DMS53 treated with DMSO at 0.1 percent for 48 hours (cell line): ENCODE results near the gene CREB1.
"Not testable (repeated sequence)": the region's sequence is repeated elsewhere in the genome, so short reads cannot be mapped to it uniquely, and the experiment has no call there.

Experiments
- DNase-seq: peaks from one replicate; lab custom pipeline; 2025; ENCODE audit not compliant: unreplicated experiment; lab: John Stamatoyannopoulos, UW

Gene CREB1

DNA sequence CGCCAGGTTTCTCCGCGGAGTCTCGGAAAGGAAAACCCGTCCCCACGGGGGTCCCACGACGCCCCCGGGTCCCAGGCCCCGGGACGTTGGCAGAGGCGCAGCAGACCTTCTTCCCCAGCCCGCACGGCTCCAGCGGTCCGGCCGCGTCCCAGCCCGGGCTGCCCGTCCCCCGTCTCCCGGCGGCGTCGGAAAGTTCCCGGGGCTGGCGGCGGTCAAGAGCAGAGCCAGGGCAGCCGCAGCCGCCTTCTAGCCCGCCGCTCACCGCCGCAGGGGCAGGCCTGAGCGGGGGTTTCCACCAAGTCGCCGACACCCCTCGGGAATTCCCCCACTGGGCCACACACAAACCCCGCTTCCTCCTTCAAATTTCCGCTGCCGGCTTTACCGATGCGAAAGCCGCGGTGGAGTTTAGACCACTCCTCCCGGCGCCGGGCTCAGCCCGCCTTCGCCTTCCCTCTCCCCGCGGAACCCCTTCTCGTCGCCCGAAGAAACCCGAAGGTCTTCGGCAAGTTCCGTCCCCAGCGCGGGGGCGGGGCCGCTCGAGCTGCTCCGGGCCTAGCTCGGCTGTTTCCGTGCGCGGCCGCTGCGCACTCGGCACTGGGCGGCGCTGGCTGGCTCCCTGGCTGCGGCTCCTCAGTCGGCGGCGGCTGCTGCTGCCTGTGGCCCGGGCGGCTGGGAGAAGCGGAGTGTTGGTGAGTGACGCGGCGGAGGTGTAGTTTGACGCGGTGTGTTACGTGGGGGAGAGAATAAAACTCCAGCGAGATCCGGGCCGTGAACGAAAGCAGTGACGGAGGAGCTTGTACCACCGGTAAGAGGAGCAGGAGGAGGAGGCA is at the start of gene CREB1:
TSS of gene CREB1 (plus strand) at position 633 of the 830 bp plus-strand sequence. CDS start 25,674 bp downstream, outside the sequence.
- peak; percentile 90 for DNase-seq

DNA sequence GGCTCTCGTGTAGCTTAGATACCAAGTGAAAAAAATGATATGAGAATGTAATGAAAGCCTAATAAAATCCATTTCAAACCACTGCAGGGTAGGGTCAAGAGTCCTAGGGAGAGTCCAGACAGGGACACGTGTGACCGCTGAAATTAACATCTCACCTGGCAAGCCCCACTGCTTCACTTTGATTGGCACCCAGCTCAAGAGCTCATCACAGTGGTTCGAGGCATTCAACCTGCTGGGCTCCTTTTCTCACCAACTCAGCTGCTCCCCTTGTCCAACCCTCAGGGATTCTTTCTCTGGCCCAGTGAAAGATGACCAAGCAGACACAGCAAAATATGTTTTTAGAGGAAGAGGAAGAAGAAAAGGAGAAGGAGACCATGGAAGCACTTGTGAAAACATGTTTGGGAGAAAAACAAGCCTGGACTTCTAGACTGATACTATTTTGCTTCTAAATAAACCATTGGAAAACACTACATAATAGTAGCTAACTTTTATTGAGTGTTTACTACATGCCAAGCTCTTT is 49.2 kb upstream of the CREB1 start:
- no peak for DNase-seq

DNA sequence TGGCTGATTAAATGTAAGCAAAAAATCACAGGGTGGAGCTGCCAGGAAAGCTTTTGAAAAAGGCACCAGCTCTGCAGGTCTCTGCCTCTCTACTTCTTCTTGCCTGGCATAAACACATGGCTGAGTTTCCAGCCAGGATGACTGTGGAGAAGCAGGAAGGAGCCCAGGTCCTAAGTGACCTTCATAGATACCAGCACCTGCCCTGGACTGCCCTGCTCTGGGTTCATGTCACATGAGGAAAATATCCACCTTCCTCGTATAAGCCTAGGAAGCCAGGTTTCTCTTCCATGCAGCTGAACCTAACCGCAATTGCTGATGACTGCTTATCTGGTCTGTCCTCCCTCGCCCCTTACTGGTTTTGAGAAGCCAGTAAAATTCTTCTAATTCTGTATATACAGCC is 47.8 kb upstream of the CREB1 start:
- DNase-seq, result no peak

DNA sequence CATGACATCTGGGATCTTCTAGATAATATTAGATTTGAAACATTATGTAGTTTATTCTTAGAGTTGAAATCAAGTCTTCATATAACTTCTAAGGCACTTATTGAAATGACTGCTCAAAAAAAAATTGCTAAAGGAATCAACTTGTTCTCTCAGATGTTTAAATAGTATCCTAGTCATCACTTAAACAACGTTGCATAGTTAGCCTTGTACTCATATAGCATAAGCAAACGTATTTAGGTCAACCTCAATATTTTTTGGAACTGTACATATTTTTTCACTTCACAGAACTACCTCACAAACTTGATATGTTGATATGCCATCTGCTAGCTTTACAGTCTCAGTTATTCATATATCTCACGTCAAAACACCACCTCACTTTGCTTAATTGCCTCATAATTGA is 47.1 kb upstream of the CREB1 start:
- DNase-seq, result no peak

DNA sequence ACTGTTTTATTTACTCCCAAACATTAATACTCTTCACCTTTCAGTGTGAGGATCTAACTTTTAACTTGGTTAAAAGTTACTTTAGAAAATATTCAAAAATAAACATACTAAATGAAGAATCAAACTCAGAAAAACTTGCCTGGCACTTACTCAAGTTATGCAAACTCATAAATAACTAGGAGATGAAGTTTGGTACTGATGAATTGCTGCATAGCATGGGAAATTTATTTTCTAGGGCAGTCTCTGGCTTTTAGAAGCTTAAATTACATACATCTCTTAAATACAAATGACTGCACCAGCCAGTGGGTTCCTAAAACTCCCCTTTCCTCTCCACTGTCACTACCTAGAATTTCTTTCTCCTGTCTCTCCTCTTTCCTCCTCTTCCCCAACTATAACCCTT is 46.7 kb upstream of the CREB1 start:
- no peak for DNase-seq

DNA sequence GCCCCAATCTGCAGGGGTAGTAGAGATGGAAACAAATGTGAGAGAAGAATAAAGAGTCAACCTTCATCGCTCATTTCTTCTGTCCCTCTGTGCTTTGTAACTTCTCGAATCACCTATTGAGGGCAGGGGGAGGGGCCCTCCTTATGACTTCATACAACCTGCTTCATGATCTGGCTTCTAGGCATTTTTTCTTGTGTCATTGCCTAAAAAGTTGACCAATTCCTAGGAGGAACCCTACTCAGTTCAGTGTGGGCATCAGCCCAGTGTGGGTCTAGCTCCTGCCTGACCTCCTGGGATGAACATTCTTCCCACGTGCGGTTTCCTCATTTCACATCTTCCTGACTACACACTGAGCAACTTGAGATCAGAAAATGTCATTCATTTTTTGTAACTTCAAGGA is 46.3 kb upstream of the CREB1 start:
- no peak for DNase-seq

DNA sequence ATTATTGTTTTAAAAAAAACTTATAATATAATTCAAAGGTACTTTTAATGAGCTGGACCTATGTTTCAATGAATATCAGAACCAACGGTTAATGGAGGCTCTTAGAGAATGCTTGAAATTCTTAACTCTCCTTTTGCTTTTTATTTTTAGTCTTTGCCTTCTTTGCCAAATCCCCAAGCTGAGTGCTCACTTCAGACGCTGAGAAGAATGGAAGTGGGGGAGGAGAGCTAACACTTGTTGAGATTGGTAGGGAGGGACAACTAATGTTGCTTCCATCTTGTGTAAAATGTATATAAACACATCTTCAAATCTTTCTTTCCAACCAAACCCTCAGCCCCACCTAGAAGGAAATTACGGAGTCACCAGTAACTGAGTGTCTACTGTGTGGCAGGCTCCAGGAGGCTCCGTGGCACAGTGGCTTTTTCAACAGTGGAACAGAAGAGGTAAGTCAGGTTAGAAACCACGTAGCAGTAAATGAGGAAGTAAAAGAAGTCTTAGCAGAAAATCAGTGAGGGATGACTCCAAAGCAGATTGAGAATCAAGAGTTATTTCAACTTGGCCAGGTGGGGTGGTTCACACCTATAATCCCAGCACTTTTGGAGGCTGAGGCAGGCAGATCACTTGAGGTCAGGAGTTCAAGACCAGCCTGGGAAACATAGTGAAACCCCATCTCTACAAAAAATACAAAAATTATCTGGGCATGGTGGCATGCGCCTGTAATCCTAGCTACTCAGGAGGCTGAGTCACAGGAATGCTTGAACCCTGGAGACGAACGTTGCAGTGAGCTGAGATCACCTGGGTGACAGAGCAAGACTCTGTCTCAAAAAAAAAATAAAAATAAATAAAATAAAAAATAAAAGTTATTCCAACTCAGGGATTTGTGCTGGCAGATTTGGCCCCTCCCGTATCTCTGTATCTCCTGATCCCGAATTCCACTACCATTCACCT is 45.0 kb upstream of the CREB1 start:
- no peak for DNase-seq

DNA sequence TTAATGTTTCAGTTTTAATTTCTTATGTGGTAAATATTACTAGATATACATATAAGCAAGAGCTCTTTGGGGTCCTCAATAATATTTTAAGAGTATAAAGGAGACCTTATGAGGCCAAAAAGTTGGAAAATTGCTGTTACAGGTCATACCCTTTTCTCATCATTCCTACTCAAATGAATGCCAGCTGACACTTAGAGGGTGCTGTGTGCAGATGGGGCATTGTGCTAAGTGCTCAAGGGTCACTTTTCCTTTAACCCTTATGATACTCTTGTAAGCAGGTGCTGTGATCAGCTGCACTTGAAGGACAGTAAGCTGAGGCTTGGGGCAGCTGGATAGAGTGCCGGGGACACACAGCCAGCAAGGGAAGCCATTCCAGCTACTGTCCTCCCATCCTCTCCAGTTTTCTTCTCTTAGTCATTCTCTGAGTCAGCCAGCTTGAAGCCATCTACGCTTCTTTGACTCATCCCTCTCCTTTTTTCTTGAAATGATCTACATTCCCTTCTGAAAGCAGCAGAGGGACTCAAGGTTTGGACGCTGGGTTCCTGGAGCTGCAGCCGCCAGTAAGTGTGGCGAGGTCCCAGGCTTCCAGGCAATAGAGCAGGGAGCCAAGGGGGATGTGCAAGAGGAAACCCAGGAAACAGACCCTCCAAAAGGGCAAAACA is 42.0 kb upstream of the CREB1 start:
- no peak for DNase-seq

DNA sequence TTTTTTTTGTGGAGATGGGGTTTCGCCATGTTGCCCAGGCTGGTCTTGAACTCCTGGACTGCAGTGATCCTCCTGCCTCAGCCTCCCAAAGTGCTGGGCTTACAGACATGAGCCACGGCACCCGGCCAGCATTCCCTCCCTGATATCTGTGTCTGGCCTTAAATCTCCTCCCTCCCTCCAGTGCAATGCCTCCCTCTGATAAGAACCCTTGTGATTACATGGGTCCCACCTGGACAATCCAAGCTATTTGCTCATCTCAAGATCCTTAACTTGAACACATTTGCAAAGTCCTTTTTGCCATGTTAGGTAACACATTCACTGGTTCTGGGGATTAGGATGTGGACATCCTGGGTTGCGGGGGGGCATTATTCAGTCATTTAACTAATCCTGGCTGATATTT is 40.5 kb upstream of the CREB1 start:
- no peak for DNase-seq

DNA sequence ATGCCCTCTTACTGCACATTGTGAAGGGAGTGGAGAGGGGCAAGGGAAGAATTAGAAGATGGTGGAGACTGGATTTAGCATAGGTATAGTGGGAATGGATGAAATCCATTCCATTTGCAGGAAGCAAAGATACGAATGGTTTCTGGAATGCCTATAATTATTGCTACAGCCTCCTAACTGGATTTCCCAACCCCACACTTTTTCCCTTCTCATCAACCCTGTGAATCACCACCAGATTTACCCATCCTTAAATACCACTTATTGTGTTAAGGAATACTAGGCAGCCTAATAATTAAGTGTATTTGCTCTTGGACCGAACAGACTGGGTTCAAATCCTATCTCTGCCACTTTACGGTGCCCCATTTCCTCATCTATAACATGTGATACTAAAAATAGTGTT is 39.3 kb upstream of the CREB1 start:
- no peak for DNase-seq

DNA sequence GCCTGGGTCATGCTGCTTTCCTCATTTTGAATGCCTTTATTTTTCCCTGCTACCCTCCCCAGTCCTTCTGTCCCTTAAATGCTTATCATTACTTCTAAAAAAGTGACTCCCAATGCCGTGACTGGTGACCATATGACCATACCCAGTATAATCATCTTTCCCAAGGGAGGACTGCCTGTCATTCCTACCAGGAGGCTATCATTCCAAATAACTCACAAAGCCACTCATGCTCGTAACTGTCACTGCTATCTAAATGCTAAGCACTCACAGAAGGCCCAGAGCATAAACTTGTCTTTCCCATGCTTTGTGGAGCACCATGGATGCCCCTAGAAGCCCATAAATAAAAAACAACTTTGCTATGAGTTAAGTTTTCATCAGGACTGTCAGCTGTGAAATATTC is 38.7 kb upstream of the CREB1 start:
- DNase-seq, result no peak

DNA sequence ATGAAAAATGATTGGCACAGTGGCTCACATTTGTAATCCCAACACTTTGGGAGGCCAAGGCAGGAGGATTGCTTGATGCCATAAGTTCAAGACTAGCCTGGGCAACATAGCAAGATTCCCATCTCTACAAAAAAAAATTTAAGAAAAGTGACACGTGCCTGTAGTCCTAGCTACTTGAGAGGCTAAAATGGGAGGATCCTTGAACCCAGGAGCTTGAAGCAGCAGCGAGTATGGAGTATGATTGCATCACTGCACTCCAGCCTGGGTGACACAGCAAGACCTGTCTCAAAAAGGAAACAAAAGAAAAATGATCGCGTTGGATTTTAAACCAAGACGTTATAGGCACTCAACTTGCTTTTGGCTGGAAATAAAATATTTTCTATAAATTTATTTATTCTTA is 37.8 kb upstream of the CREB1 start:
- DNase-seq, result no peak

DNA sequence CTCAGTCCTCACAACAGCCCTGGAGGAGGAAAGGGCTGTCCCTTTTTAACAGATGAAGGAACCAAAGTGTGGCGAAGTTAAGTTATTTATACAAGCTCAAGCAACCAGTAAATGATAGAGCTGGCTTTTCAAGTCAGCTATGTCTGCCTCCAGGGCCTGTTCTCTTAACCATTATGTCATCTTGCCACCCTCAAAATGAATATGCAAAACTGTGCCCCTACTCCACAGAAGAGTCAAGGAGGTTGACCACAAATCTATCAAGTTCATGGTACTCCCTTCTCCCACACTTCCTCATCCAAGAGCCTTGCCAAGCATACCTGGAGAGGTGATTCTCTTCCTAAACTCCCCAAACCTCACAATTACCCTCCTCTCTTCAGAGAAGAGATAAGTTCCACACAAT is 37.3 kb upstream of the CREB1 start:
- no peak for DNase-seq

DNA sequence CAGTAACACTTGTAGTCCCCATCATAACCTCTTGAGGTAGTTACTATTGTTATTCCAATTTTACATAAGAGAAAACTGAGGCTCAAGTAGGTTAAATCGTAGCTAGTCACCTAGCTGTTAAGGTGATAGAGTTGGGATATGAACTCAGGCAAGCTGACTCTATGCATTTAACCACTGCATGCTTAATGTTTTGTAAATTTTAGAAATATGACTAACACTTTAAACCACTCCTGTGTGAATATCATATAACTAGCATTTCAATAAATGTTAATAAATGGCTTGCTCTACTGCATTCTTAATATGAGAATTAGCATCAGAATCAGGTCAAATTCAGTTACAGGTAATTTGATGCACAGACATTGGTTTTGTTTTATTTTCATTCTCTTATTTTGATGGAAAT is 35.6 kb upstream of the CREB1 start:
- no peak for DNase-seq

DNA sequence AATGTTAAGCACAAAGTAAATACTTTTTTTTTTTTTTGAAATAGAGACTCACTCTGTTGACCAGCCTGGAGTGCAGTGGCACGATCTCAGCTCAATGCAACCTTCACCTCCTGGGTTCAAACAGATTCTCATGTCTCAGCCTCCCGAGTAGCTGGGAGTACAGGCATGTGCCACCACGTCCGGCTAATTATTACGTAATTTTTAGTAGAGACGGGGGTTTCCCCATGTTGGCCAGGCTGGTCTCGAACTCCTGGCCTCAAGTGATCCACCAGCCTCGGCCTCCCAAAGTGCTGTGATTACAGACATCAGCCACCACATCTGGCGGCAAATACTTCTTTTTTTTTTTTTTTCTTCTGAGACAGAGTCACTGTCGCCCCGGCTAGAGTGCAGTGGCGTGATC is 32.8 kb upstream of the CREB1 start:
- not testable (repeated sequence) for DNase-seq

DNA sequence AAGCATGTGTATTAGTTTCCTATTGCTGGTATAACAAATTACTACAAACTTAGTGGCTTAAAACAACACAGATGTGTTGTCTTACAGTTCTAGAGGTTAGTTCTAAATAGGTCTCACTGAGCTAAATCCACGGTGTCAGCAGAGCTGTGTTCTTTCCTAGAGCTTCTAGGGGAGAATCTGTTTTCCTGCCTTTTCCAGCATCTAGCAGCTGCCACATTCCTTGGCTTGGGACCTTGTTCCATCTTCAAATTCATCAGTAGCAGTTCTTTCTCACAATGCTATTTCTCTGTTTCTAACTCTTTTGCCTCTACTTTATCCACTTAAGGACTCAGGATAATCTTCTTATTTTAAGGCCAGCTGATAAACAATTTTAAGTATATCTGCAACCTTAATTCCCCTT is 32.2 kb upstream of the CREB1 start:
- DNase-seq, result no peak

DNA sequence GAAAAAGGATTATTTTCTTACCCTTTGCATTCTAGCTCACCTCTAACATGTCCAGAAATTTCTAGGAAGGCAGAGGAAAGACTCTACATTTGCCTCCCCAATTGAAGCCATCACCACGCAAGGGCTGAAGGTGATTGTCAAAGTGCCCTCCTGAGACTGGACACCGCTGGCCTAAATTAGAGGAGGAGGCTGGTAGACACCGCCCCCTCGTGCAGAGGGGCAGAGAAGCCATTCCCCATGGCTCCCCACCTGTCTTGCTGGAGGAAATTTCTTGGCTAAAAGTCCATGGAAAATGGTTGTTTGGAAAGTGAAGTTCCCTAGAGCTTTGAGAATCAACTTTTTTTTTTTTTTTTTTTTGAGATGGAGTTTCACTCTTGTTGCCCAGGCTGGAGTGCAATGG is 31.3 kb upstream of the CREB1 start:
- no peak for DNase-seq

DNA sequence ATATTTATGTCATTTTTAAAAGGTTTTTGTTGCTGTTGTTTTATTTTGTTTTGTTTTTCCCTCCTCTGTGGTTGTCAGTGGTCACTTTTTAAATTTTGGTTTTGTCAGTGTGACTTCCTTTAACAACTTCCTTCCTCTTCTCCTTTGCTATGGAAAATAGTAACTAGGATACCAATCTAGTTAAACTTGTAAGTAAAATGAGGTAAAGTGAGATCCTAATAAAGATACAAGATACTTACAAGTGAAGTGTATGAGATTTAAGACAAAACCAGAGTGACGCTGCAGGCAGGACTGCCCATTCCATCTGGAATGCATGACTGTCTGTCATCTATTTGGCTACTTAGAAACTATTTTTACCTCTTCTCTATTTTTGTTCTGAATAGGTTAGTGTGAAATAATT is 30.6 kb upstream of the CREB1 start:
- no peak for DNase-seq

DNA sequence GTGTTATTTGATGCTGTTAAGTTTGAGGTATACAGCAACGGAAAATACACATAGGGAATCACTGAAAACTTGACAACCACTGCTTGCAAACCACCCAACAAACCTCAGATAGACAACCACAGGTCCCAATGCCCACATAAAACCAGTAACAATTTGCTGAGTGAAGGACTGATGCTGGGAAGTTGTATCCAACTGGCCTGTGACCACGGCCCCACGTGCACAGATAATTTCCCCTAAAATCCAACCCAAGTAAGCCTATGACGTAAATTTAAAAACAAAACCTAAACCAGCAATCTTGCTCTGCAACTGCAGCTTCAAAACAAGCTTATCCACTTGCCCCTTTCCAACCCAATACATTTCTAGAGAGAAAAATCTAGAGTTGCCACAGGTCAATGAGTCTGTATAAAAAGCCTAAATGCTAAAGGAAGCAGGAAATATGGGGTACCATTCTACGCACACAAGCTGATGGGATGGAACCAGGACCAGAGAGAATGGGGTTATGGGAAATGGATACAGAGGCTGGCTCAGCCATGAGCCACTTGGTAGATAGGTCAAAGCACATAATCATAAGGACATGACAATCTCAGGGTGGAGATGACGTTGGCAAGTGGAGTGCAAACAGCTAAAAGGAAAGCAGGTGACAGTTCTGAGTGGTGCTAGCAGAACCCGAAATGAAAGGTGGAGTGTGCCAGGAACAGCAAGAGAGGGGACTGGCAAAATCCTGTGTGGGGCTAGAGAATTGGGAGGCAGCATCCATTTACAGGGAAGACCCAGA is 27.8 kb upstream of the CREB1 start:
- DNase-seq, result peak; percentile 7

DNA sequence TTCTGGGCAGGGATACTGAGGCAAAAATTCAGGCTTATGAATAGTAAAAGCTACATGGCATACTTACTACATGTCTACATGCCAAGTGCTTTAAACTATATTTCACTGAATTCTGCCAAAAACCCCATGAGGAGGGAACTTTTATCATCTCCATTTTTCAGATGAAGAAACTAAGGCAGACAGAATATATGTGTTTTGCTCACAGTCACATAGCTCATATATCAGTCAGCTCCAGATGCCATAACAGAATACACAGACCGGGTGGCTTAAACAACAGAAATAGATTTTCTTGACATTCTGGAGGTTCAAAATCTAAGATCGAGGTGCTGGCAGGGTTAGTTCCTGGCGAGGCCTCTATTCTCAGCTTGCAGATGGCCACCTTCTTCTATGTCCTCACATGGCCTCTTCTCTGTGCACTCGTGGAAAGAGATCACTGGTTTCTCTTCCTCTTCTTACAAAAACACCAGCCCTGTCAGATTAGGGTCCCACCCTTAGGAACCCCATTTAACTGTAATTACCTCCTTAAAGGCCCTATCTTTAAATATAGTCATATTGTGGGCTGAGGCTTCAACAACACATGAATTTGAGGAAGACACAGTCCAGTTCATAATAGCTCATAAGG is 27.1 kb upstream of the CREB1 start:
- DNase-seq, result no peak
